Erythroblast (primary cell): ENCODE results near the gene DLGAP4.

Experiments
- GATA1 ChIP-seq: IDR thresholded peaks from 2 replicates; pipeline ENCODE4 v1.6.1; 2011; ENCODE audit warnings: low read depth, mild to moderate bottlenecking, control low read depth, low read length, moderate library complexity
- POLR2A ChIP-seq: IDR thresholded peaks from 2 replicates; pipeline ENCODE4 v1.6.1; 2011; ENCODE audit warnings: mild to moderate bottlenecking, low read length

DNA sequence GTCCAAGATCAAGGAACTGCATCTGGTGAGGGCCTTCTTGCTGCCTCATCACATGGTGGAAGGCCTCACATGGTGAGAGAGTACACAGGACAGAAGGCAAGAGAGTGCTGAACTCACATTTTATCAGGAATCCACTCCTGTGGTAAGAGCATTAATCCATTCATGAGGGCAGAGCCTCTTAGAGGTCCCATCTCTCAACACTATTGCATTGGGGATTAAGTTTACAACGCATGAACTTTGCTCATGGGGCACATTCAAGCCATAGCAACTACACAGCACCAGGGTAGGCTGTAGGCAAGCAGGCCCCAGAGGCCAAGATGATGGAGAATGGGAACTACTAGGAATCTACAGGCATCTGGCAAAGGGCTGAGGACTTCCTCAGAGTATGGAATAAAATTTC, 257.2 kb downstream of the DLGAP4 start:
- TF ChIP-seq POLR2A (no peak), GATA1 (no peak)
